ENCODE measurements around the gene MAFG.

The MAFG gene

DNA sequence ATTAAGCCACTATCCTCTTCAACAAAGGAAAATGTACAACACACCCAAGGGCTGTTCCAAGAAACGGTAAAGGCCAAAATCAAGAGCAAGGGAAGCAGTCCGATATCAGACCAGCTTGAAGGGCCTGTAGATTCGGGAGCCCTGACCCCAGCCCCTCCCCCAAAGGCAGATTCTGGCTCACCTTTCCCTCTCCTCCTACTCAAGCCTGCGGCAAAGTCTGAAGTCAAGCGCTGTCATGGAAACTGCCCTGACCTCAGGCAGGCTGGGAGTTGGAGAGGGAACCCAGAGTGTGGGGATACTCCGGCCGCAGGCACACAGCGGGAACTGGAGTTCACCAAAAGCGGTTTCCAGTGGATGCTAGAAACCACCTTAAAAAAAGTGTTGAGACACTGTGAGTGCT is 37.9 kb downstream of the MAFG start:
- no peak for DNase-seq

DNA sequence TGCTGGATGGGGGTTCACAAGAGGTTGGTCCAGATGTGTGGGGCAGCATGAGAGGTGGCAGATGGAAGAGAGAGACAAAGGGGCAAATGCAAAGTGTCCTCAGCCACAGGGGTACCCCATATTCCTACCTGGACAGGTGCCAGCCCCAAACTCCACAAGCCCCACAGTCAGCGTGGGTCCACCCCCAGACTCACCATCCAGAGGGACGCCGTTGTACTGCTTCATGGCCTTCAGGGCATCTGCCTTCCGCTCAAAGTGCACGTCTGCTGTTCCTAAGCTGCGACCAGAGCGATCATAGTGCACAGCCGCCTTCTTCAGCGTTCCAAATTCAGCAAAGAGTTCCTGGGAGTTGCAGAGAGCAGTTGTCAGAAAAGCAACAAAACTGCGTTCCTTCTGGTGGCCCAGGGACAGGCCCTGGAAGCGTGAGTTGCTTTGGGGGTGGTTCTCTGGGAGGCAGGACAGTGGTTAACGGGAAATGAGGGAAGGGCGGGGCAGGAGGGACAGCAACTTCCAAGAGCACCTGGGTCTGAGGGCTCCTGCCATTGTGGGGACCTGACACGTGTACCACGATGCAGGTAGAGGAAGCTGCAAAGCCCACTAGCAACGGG is 38.4 kb downstream of the MAFG start:
- DNase-seq = no peak

DNA sequence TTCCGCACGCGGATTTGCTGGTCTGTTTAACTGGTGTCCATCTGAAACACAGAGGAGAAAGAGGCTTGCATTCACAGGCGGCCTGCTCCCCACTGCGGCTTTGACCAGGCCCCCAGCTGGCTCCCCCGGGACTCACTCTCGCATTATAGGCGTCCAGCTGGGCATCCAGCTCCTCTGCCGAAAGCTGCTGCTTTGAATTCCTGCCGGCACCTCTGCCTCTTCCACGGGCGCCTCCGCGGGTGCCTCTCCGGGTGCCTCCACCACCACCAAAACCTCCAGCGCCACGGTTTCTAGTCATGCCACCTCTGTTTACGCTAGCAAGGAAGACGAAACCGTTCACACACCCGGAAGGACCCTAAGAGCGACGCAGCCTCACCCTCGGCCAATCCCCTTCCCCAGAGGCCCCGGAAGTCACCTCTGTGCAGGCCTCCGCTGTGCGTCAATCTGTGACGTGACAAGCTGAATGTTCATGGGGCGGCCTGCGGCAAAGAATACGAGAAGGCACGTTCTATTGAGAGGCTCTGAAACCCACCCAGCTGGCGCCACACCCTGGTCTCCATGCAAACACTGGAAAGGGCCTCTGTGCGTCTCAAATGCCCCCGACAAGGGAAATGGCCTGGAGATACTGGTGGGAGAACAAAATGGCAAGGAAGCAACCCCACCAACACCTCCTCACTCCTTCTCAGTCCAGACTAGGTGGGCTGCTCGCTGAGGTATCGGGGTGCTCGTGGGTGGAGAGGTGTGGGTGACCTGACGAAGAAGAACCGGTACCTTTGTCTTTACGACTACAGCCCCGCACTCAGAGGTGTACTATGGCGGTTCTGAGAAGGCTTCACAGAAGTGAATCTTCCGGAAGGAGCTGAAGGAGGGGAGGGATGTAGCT is 39.2 kb downstream of the MAFG start:
- no peak for DNase-seq

DNA sequence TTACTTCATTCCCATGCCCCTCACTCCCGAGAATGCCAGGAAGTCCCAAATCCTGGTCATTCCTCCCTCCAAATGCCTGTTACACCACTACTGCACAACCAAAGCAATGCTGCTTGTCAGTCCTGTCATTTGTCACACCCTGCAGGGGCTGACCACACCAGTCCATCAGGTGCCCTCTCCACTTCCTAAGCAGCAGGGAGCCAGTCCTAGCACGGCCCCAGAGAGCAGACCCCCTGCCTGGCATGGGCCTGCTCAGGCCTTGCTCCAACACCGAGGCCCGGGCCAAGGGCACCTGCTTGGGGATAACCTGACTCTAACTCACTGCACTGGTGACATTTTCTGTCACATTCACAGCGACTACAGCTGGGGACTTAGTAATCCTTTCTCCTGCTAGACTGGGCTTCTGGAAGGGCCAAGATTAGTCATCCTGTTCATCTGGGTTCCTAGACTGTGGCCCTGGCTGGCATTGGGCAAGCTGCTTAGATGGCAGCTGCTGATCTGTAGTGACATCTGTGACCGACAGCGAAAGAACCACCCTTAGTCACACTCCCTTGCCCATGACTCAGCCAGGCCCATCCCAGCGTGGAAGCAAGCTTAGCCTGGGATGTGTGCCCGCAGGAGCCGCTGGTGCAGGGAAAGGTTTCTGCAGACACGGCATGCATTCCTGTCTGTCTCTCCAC is 41.5 kb downstream of the MAFG start:
- no peak for DNase-seq

DNA sequence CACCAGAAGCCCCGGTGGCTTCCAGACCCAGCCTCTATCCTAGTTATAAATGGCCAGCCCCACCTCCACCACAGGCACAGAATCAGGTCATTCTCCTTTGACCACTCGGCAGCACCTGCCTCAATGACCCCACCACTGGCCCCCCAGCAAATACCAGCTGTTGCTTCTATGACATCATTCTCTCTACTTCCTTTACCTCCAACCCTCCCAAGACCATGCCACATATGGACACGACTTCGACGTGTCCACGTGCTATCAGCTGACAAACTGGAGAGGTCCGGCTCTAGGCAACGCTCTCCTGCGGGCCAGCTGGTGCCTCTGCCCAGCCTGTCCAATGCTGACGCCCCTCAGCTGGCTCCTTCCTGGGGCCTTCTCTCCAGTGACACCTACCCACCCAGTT is 42.1 kb downstream of the MAFG start:
- no peak for DNase-seq

DNA sequence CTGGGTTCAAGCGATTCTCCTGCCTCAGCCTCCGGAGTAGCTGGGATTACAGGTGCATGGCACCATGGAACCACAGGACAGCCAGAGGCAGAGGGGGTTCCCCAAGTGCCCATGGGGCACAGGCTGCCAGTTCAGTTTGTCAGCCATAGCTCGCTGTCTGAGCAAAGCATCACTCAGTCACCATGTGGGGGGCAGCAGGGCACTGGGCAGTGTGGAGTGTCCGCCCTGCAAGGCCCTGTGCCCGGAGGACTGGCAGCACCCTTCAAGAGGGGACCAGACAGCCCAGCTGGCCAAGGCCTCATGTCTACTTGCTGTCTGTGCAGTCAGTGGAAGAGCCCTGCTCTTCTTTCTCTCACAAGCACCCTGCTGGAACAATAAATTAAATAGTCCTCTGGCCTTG is 42.6 kb downstream of the MAFG start:
- DNase-seq = no peak

DNA sequence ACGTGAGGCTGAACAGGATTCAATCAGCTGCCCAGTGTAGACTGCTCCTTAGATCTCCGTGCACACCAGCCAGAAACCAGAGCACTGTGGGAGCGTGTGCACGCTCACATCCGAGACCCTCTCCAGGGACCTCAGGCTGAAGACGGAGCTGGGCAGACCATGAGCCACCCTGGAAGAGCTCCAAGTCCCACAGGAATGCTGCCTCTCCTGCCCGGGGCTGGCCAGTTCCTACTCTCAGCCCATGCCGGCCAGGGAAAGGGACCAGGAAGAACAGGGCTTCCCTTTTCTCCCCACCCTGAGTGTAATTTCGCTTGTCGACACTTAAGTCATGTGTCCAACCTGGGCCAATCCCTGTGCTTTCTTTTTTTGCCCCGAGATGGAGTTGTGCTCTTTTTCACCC is 43.0 kb downstream of the MAFG start:
- no peak for DNase-seq

DNA sequence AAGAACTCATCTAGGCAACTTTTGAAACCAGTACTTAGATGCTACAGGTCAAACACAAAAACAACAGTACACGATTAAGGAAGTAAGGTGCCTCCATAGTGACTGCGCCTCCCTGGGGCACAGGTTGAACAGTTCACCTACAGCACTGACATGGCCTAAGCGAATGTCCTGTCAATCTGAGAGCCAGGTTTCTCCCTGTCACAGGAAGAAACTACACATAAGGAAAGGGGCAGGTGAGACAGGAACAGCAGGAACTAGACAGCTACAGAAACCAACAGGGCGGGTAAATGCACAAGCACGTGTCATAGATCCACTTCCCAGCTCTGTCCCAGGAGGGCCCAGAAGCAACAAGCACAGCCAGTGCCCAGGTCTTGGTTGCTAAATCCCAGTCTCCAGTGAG is 48.4 kb downstream of the MAFG start:
- no peak for DNase-seq

DNA sequence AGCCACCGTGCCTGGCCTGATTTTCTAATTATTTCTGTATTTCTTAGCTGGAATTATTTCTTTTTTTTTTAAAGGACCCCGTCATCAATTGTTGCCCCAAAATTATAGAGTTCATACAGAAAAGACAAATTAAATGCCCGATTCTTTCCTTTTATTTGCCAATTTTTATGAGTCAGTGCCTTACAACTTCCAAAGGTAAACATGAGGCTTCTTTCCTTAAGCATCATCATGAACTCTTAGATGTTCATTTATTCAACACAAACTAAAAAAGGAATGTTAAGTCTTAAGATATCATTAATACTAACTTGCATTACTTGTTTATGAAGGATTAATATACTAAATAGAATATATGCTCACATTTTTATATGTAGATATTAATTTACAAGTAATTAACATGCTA is 49.2 kb downstream of the MAFG start:
- no peak for DNase-seq

DNA sequence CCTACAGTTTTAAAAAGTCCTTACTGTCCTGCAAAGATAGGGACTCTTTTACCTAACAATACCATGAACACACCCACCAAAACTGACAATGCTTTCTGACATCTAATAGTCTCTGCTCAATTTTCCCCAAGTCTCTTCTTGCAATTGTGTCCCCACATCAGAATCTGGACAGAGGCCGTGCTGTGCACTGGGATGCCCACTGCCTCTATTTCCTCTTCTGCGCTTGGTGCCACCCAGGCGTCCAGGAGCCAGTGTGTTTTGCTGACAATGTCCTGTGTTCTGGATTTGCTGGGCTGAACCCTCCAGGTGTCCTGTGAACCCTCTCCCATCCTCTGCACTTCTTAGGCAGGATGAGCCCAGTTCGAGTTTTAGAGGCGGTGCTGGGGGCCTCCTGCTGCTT is 50.0 kb downstream of the MAFG start:
- no peak for DNase-seq

DNA sequence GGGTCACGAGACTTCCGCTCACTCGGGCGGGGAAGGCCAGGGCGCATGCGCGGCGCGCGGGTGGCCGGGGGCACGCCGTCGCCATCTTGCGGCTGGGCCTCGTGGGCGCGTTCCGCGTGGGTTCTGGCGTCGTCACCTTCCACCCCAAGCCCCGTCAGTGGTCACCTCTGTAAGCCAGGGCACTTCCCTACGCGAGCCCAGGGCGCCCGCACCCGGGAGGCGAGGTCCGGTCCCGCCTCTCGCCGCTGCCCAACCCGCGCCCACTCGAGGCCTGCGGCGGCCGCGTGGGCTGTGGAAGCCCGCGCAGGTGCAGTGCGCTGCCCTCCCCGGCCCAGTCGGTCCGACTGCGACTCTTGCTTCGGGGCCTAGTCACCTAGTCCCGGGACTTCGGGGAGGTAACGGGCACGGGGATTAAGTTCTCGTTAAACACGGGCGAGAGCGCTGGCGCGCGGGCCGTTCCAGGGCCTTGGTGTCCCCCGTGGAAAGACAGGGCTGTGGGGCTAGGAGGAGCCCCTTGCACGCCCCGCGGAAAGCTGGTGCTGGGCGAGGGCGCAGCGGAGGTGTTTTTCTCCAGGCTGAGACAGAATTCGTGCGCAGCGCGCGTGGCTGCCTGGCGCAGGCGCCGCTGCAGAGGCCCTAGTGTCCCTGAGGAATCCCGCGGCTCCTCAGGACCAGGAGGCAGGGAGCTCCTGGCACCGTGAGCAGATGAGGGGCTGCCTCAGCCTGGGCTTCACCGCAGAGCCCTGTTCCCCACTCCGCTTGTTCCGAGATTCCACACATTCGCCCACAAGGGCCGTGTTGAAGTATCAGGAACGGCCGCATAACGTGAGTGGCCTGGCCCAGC is 55.9 kb downstream of the MAFG start:
- peak; percentile 96 for DNase-seq

DNA sequence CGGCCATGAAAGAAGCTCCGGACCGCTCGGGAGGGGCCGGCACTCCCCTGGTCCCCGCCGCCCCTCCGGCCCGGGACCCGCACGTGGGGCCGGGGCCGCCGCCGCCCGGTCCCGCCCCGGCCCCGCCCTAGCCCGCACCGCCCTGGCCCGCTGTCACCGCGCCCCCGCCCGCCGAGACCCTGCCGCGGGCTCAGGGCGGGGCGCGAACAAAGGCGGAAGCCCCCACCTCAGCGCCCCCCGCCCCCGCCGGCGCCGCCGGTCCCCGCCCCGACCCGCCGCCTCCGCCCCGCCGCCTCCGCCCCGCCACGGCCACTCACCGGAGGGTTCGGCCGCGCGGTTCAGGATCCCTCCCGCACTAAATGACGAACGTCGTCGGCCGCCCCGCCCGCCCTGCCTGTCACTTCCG is 56.6 kb downstream of the MAFG start, which contains the start of gene ARHGDIA:
Gene ARHGDIA (minus strand): TSS at position 357 of the 406 bp plus-strand sequence. CDS start 1,407 bp downstream, outside the sequence.
- DNase-seq = no peak

DNA sequence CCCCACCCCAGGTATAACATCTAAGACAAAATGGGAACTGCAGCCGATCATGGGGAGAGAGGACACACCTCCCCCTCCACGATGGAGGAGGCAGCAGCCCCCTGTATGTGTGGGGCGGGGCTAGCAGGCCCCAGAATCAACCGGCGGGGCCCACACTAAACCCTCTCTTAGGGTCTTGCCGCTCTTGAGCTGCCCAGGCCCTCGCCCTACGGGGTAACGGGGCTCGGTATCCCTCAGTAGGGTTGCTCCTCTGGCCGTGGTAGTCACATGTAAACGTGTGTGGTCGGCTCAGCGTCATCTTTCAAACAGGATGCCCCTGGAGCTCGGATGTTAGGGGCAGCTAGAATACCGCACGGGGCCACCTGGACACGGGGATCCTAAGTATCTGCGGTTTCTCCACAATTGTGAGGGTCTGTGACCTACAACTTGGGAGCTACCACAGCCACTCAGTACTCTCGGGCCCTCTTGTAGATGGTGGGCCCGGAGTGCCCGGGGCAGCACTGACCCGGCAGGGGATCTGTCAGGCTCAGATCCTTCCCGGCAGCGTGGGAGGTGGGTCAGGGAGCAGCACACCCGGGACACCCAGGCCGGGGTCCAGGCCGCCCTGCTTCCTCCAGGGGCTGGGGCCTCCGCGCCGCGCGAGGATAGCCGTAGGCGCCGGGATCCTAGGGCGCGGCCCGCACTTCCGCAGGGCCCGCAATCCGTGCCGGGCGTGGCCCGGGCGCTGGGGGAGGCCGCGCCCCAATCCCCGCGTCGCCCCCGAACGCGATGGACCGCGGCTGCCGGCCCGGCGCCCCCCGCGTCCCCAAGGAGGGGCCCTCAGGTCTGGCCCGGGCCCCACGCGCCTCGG is 57.2 kb downstream of the MAFG start:
- peak; percentile 47 for DNase-seq

DNA sequence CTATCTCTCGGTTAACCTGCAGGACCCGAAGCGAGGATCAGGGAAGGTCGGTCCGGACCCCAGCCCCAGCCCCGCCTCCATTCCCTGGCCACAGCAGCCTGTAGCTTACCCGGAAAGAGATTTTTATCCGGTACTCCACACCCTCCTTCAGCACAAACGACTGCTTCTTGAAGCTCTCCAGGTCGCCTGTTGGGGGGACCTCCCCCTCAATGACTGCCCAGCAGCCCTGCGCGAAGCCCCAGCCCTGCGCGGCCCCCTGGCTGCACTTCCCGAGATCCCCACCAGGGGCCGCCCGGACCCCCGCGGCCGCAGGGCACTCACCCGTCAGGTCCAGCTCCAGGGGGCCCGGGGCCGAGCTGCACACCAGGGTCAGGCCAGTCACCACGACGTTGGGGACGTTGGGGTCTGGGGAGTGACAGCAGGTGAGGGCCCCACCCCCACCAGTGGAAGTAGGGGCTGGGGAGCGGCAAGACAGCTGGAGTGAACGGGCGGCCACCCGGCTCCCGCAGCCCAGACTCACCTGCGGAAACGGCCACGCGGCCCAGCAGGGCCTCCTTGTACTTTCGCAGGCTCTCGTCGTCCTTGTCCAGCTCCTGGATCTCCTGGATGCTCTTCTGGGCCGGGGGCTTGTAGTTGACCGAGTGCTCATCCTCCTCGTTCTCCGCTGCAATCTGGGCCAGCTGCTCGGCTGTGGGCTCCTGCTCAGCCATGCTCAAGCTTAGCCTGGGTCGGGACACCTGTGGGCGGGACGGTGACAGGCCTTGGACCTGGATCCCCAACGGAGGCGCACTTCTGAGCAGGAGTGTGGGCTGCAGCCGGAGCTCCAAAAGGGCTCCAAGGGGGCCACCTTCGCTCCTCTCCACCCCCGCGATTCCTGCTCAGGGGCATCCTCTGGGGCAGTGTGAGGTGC is 58.1 kb downstream of the MAFG start:
- peak; percentile 45 for DNase-seq

DNA sequence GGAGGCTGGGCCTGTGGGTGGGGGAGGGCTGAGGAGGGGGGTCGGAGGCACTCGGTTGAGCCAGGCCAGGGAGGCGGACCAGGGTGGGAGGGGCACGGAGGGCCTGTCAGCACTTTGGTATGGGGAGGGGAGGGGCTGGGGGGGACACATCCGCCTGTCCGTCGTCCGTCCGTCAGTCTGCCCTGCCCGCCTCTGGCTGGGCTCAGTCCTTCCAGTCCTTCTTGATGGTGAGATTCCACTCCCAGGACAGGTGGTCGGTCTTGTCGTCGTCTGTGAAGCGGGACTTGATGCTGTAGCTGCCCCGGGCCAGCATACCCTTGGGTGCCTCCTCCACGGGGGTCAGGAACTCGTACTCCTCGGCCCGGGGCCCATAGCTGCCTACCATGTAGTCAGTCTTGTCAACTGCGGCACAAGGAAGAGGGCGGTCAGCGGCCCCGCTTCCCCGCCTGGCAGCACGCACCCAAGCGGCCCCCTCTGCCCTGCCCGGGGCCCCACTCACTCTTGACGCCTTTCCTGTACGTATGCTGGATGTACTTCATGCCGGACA is 58.8 kb downstream of the MAFG start:
- no peak for DNase-seq

Measured in CD4-positive, alpha-beta T cell treated with Interleukin-6 for 4 hours (primary cell).